HL-60 (cell line): ENCODE measurements around the gene MRI1.

ENCODE experiments used
- DNase-seq, 2 experiments: peaks; one replicate each; pipeline ENCODE4 v3.0.0-alpha.2; 2010 to 2020; ENCODE audit warnings: low read depth in 1 of 2, low spot score in 1 of 2
- H3K27ac ChIP-seq: fragments of 250-450 bp; sonication (Bioruptor Pico); replicated peaks from 2 replicates; pipeline ENCODE4 v1.5.1; 2020; ENCODE audit warnings: mild to moderate bottlenecking, moderate library complexity
- H3K27me3 ChIP-seq: fragments of 250-450 bp; sonication (Bioruptor Pico); 2 replicates; pipeline ENCODE4 v1.5.1; 2021; ENCODE audit warnings: mild to moderate bottlenecking, moderate library complexity; ENCODE audit not compliant: insufficient read depth, poor library complexity, severe bottlenecking
- H3K4me3 ChIP-seq: replicated peaks from 2 replicates; pipeline ENCODE4 v1.5.1; 2011; ENCODE audit warnings: mild to moderate bottlenecking, control low read depth, low read length; ENCODE audit not compliant: insufficient read depth
- GABPA ChIP-seq: IDR thresholded peaks from 2 replicates; pipeline ENCODE4 v1.6.1; 2012; ENCODE audit warnings: low read depth
- POLR2AphosphoS5 ChIP-seq: IDR thresholded peaks from 2 replicates; pipeline ENCODE4 v1.6.1; 2012; ENCODE audit warnings: low read depth
- SPI1 ChIP-seq: IDR thresholded peaks from 2 replicates; pipeline ENCODE4 v1.6.1; 2012; ENCODE audit warnings: low read depth, mild to moderate bottlenecking, borderline replicate concordance
- TF ChIP-seq, protein P1 (sequence below): IDR thresholded peaks from one replicate; pipeline ENCODE4 v1.5.1; 2011; ENCODE audit warnings: low read length, control low read depth, inconsistent platforms; ENCODE audit not compliant: insufficient read depth
- TF ChIP-seq, protein P2 (sequence below): IDR thresholded peaks from 2 replicates; pipeline ENCODE4 v1.6.1; 2012; ENCODE audit warnings: low read depth; ENCODE audit not compliant: insufficient replicate concordance

Gene MRI1

DNA sequence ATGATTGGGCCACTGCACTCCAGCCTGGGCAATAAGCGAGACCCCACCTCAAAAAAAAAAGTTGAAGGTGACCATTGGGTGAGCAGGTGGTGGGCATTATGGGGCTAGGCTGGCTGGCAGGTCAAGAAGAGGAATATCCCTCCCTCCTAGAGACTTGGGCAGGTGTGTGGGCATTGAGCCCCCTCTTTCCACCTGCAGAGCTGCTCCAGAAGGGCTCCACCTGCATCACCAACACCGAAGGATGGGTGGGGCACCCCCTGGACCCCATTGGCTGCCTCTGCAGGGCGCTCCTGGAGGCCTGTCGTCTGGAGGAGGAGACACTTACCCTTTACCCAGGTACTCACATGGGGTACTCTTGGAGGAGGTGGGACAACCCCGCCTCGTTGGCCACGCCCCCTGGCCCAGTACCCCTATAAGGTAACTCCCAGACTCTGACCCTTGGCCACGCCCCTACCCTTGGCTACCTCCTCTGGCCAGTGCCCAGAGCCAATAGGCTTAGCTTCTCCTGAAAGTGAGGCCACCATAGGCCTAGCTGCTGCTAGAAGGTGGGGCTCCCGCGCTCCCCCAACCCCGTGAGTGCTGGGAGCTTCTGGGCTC lies 52.8 kb downstream of the MRI1 start:
- Histone ChIP-seq H3K4me3 (no peak overlapping the region), H3K27ac (no peak overlapping the region), H3K27me3 (no peaks in the 10 kb centered on the region)
- TF ChIP-seq SPI1 (no peak), POLR2AphosphoS5 (no peak), GABPA (no peak)
- TF ChIP-seq, protein P1, sequence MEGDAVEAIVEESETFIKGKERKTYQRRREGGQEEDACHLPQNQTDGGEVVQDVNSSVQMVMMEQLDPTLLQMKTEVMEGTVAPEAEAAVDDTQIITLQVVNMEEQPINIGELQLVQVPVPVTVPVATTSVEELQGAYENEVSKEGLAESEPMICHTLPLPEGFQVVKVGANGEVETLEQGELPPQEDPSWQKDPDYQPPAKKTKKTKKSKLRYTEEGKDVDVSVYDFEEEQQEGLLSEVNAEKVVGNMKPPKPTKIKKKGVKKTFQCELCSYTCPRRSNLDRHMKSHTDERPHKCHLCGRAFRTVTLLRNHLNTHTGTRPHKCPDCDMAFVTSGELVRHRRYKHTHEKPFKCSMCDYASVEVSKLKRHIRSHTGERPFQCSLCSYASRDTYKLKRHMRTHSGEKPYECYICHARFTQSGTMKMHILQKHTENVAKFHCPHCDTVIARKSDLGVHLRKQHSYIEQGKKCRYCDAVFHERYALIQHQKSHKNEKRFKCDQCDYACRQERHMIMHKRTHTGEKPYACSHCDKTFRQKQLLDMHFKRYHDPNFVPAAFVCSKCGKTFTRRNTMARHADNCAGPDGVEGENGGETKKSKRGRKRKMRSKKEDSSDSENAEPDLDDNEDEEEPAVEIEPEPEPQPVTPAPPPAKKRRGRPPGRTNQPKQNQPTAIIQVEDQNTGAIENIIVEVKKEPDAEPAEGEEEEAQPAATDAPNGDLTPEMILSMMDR = no peak
- no peak for DNase-seq

DNA sequence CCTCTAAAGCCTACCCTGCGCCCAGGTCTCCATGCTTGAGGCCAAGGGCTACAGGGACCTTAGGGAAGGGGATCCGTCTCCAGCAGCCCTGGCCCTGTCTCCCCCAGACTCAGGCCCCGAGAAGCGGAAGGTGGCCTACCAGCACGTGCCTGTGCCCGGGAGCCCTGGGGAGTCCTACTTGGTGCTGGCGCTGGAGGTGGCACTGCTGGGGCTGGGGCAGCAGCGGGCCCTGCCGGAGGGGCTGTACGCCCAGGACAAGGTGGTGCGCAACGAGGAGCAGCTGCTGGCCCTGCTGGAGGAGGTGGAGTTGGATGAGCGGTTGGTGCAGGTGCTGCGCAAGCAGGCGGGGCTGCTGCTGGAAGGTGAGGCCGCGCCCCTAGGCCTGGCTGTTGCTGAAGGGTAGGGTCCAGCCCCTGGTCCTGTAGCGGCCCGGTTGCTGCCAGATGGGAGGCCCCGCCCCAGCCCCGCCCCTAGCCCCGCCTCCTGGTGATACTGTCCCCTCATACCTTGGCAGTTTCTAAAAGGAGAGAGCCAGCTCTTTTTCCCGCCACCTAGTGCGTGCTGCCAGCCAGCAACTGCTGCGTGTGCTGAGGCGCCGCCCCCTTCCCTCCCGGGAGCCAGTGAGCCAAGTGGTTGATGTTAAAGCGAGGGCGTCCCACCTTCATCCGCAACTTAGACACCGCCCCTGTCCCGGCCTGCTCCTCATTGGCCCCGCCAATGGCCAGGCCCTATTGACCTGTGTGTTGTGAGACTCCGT lies 53.5 kb downstream of the MRI1 start:
- DNase-seq = no peak
- Histone ChIP-seq H3K4me3 (no peak overlapping the region), H3K27me3 (no peaks in the 10 kb centered on the region), H3K27ac (no peak overlapping the region)
- TF ChIP-seq SPI1 (no peak), GABPA (no peak), POLR2AphosphoS5 (no peak)
- TF ChIP-seq, protein P2, sequence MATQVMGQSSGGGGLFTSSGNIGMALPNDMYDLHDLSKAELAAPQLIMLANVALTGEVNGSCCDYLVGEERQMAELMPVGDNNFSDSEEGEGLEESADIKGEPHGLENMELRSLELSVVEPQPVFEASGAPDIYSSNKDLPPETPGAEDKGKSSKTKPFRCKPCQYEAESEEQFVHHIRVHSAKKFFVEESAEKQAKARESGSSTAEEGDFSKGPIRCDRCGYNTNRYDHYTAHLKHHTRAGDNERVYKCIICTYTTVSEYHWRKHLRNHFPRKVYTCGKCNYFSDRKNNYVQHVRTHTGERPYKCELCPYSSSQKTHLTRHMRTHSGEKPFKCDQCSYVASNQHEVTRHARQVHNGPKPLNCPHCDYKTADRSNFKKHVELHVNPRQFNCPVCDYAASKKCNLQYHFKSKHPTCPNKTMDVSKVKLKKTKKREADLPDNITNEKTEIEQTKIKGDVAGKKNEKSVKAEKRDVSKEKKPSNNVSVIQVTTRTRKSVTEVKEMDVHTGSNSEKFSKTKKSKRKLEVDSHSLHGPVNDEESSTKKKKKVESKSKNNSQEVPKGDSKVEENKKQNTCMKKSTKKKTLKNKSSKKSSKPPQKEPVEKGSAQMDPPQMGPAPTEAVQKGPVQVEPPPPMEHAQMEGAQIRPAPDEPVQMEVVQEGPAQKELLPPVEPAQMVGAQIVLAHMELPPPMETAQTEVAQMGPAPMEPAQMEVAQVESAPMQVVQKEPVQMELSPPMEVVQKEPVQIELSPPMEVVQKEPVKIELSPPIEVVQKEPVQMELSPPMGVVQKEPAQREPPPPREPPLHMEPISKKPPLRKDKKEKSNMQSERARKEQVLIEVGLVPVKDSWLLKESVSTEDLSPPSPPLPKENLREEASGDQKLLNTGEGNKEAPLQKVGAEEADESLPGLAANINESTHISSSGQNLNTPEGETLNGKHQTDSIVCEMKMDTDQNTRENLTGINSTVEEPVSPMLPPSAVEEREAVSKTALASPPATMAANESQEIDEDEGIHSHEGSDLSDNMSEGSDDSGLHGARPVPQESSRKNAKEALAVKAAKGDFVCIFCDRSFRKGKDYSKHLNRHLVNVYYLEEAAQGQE = no peak
- TF ChIP-seq, protein P1 = no peak

DNA sequence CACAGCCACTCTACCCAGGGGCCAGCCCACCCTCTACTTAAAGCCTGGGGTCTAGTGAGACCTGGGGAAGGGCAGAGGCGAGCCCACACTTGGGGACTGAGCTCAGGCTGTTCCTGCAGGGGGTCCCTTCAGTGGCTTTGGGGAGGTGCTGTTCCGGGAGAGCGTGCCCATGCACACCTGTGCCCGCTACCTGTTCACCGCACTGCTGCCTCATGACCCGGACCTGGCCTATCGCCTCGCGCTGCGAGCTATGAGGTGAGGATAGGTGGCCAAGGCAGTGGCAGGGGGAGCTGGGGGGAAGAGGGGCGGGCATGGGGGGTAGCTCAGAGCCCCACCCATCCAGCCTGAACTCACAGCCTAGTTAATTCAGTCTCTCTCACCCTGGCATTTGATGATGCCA lies 54.9 kb downstream of the MRI1 start:
- Histone ChIP-seq H3K4me3 (no peak overlapping the region), H3K27me3 (no peaks in the 10 kb centered on the region), H3K27ac (no peak overlapping the region)
- TF ChIP-seq SPI1 = no peak
- TF ChIP-seq, protein P2 = no peak
- TF ChIP-seq, protein P1 = no peak
- TF ChIP-seq POLR2AphosphoS5 = no peak
- no peak for TF ChIP-seq GABPA
- DNase-seq = no peak

DNA sequence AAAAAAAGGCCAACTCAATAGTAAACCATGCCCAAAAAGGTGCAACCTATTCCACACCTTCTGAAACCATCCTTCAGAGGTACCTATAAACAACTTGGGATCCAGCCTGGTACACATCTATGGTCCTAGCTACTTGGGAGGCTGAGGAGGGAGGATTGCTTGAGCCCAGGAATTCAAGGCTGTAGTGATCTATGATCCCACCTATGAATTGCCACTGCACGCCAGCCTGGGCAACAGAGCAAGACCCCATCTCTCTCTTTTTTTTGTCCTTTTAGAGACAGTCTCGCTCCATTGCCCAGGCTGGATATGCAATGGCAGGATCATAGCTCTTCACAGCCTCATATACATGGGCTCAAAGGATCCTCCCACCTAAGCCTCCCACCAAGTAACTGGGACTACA lies 57.0 kb downstream of the MRI1 start:
- TF ChIP-seq, protein P1 = no peak
- no peak for TF ChIP-seq SPI1

More for the DNA sequence above, 57.0 kb downstream of the MRI1 start:
- Histone ChIP-seq H3K27me3 (no peaks in the 10 kb centered on the region), H3K4me3 (no peak overlapping the region), H3K27ac (no peak overlapping the region)
- DNase-seq = no peak
